HFFc6 (cell line): Measurements from ENCODE around the gene DCAF12. TPM values are rescaled to one million over a fixed set of nuclear protein-coding genes. Genes with fewer than 3 reads are reported as not detected.

Experiments used
- DNase-seq: peaks from one replicate; pipeline ENCODE4 v3.0.0-alpha.2; 2018
- H3K27ac Mint-ChIP-seq: 2 replicates; pipeline ENCODE4 v1.8.0; 2020; ENCODE audit warnings: mild to moderate bottlenecking, mixed read lengths
- H3K27me3 Mint-ChIP-seq: 2 replicates; pipeline ENCODE4 v1.8.0; 2021; ENCODE audit warnings: mild to moderate bottlenecking, moderate library complexity, mixed read lengths; ENCODE audit not compliant: insufficient read depth
- H3K36me3 Mint-ChIP-seq: 2 replicates; pipeline ENCODE4 v1.8.0; 2021; ENCODE audit warnings: low read depth, mixed read lengths
- H3K4me1 Mint-ChIP-seq: 2 replicates; pipeline ENCODE4 v1.8.0; 2020; ENCODE audit warnings: low read depth, mixed read lengths
- H3K4me3 Mint-ChIP-seq: 2 replicates; pipeline ENCODE4 v1.8.0; 2020; ENCODE audit warnings: mild to moderate bottlenecking, moderate library complexity, mixed read lengths
- H3K9me3 Mint-ChIP-seq: 2 replicates; pipeline ENCODE4 v1.8.0; 2020; ENCODE audit warnings: mild to moderate bottlenecking, mixed read lengths
- total RNA-seq, 6 experiments: library from RNA; stranded (reverse); fragmentation: NEBNext Ultra II Directional; extraction: Animal tissue kit (Norgen Biotek cat#: 25700); gene quantifications; 2 replicates in 1 of 6; 3 replicates in 5 of 6; pipeline ENCODE4 v1.2.3, GENCODE V29; 2021
- TF ChIP-seq, protein P1 (sequence below): fragments of 200-600 bp; sonication (generic); IDR thresholded peaks from 2 replicates; pipeline ENCODE4 v1.5.0; 2021; ENCODE audit warnings: antibody characterized with exemption, mild to moderate bottlenecking

The DCAF12 gene
- total RNA-seq, 6 experiments from 2014 or later: 18.0 to 23.2 (median 19.1) TPM

DNA sequence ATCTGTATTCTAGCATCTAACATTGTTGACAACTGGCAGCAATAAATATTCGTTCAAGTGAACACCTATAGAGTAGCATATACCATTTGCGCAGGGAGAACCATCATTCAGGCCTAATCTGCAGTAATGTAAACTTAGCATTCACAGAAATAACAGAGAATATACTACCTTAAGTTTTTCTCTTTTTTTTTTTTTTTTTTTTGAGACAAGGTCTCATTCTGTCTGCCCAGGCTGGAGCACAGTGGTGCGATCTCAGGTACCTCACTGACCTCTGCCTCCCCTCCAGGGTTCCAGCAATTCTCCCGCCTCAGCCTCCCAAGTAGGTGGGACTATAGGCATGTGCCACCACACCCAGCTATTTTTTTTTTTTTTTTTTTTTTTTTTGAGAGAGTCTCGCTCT, 89.9 kb downstream of the DCAF12 start:
- Mint-ChIP-seq H3K27me3 (no peaks in the 10 kb centered on the region), H3K4me3 (no peak overlapping the region), H3K27ac (no peak overlapping the region), H3K36me3 (peaks cover 6% of the 10 kb centered on the region), H3K4me1 (peaks cover 18% of the 10 kb centered on the region), H3K9me3 (no peaks in the 10 kb centered on the region)
- TF ChIP-seq, protein P1, sequence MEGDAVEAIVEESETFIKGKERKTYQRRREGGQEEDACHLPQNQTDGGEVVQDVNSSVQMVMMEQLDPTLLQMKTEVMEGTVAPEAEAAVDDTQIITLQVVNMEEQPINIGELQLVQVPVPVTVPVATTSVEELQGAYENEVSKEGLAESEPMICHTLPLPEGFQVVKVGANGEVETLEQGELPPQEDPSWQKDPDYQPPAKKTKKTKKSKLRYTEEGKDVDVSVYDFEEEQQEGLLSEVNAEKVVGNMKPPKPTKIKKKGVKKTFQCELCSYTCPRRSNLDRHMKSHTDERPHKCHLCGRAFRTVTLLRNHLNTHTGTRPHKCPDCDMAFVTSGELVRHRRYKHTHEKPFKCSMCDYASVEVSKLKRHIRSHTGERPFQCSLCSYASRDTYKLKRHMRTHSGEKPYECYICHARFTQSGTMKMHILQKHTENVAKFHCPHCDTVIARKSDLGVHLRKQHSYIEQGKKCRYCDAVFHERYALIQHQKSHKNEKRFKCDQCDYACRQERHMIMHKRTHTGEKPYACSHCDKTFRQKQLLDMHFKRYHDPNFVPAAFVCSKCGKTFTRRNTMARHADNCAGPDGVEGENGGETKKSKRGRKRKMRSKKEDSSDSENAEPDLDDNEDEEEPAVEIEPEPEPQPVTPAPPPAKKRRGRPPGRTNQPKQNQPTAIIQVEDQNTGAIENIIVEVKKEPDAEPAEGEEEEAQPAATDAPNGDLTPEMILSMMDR: no peak
- DNase-seq: no peak

Other genes with a start within 250 kb of the DCAF12 start
- gene UBAP2, start 77.8 kb downstream of the DCAF12 start, total RNA-seq: 10 to 100 TPM; 28.7 to 34.9 (median 32.8) TPM
- 10 to 100 TPM; 36.7 to 43.9 (median 41.4) TPM for gene UBAP1, start 52.3 kb upstream of the DCAF12 start, total RNA-seq
- gene KIF24, start 202.6 kb upstream of the DCAF12 start, total RNA-seq: 1 to 10 TPM; 1.4 to 3.2 (median 2.8) TPM
- 10 to 100 TPM; 29.0 to 35.2 (median 31.9) TPM for gene NUDT2, start 202.9 kb upstream of the DCAF12 start, total RNA-seq